SK-N-SH treated with all-trans-retinoic acid at 6 μM for 48 hours (cell line): ENCODE results near the gene EPB42.

ENCODE experiments used
- ATAC-seq: fragments of 200-7000 bp; cut with Tn5 transposase; 3 replicates; pipeline ENCODE4 v1.9.1; 2020; ENCODE audit warnings: mild to moderate bottlenecking, moderate library complexity
- ARNTL ChIP-seq: fragments of 450-650 bp; formaldehyde crosslinking; IDR thresholded peaks from 2 replicates; pipeline ENCODE4 v1.5.0; 2020; ENCODE audit warnings: low read depth, mild to moderate bottlenecking, moderate library complexity, borderline replicate concordance
- BACH2 ChIP-seq: fragments of 250-450 bp; sonication (Bioruptor Pico); IDR thresholded peaks from 2 replicates; pipeline ENCODE4 v1.9.0; 2021; ENCODE audit warnings: mild to moderate bottlenecking, borderline replicate concordance
- CSDC2 ChIP-seq: fragments of 250-450 bp; sonication (Bioruptor Pico); IDR thresholded peaks from 2 replicates; pipeline ENCODE4 v1.5.0; 2020; ENCODE audit warnings: mild to moderate bottlenecking, moderate library complexity
- CSRNP3 ChIP-seq: fragments of 250-450 bp; sonication (Bioruptor Pico); IDR thresholded peaks from 2 replicates; pipeline ENCODE4 v1.5.1; 2021; ENCODE audit warnings: mild to moderate bottlenecking, moderate library complexity
- ESRRG ChIP-seq: fragments of 250-450 bp; sonication (Bioruptor Pico); IDR thresholded peaks from 2 replicates; pipeline ENCODE4 v1.6.1; 2021; ENCODE audit warnings: mild to moderate bottlenecking
- GLIS3 ChIP-seq: fragments of 250-450 bp; sonication (Bioruptor Pico); IDR thresholded peaks from 2 replicates; pipeline ENCODE4 v1.5.0; 2020; ENCODE audit warnings: mild to moderate bottlenecking, moderate library complexity
- ISL1 ChIP-seq: fragments of 250-450 bp; sonication (Bioruptor Pico); IDR thresholded peaks from 2 replicates; pipeline ENCODE4 v2.1.2; 2022; ENCODE audit warnings: mild to moderate bottlenecking, moderate library complexity
- OSR1 ChIP-seq: fragments of 250-450 bp; sonication (Bioruptor Pico); IDR thresholded peaks from 2 replicates; pipeline ENCODE4 v1.8.0; 2022; ENCODE audit warnings: moderate library complexity, mild to moderate bottlenecking, inconsistent platforms
- PATZ1 ChIP-seq: fragments of 250-450 bp; sonication (Bioruptor Pico); IDR thresholded peaks from 2 replicates; pipeline ENCODE4 v1.8.0; 2020; ENCODE audit warnings: mild to moderate bottlenecking, moderate library complexity, borderline replicate concordance
- PPARA ChIP-seq: fragments of 250-450 bp; sonication (Bioruptor Pico); IDR thresholded peaks from 2 replicates; pipeline ENCODE4 v1.5.0; 2020; ENCODE audit warnings: mild to moderate bottlenecking, borderline replicate concordance
- RARB ChIP-seq: fragments of 250-450 bp; sonication (Bioruptor Pico); IDR thresholded peaks from 2 replicates; pipeline ENCODE4 v1.8.0; 2021; ENCODE audit warnings: mild to moderate bottlenecking, moderate library complexity
- SNAI2 ChIP-seq: fragments of 250-450 bp; sonication (Bioruptor Pico); IDR thresholded peaks from 2 replicates; pipeline ENCODE4 v1.5.0; 2020; ENCODE audit warnings: mild to moderate bottlenecking, moderate library complexity
- TCF4 ChIP-seq: fragments of 250-450 bp; sonication (Bioruptor Pico); IDR thresholded peaks from 2 replicates; pipeline ENCODE4 v1.8.0; 2021; ENCODE audit warnings: mild to moderate bottlenecking, moderate library complexity, borderline replicate concordance
- TOX ChIP-seq: fragments of 250-450 bp; sonication (Bioruptor Pico); IDR thresholded peaks from 2 replicates; pipeline ENCODE4 v1.8.0; 2021; ENCODE audit warnings: mild to moderate bottlenecking, moderate library complexity, borderline replicate concordance
- ZC3H10 ChIP-seq: fragments of 250-450 bp; sonication (Bioruptor Pico); IDR thresholded peaks from 2 replicates; pipeline ENCODE4 v1.5.1; 2021; ENCODE audit warnings: mild to moderate bottlenecking, moderate library complexity
- ZFP3 ChIP-seq: fragments of 250-450 bp; sonication (Bioruptor Pico); IDR thresholded peaks from 2 replicates; pipeline ENCODE4 v1.5.0; 2020; ENCODE audit warnings: mild to moderate bottlenecking, moderate library complexity
- ZFP30 ChIP-seq: fragments of 450-650 bp; formaldehyde crosslinking; IDR thresholded peaks from 2 replicates; pipeline ENCODE4 v1.5.0; 2022; ENCODE audit warnings: mild to moderate bottlenecking, moderate library complexity
- ZNF565 ChIP-seq: fragments of 450-650 bp; formaldehyde crosslinking; conservative IDR thresholded peaks from 2 replicates; pipeline ENCODE4 v1.5.0; 2020; ENCODE audit warnings: low read depth, mild to moderate bottlenecking, moderate library complexity
- ZNF70 ChIP-seq: fragments of 450-650 bp; formaldehyde crosslinking; IDR thresholded peaks from 2 replicates; pipeline ENCODE4 v1.5.0; 2020; ENCODE audit warnings: mild to moderate bottlenecking, moderate library complexity
- TF ChIP-seq, protein P1 (sequence below): fragments of 250-450 bp; sonication (Bioruptor Pico); IDR thresholded peaks from 2 replicates; pipeline ENCODE4 v1.5.1; 2020; ENCODE audit warnings: low read depth, mild to moderate bottlenecking, moderate library complexity
- TF ChIP-seq, protein P2 (sequence below): fragments of 250-450 bp; sonication (Bioruptor Pico); IDR thresholded peaks from 2 replicates; pipeline ENCODE4 v1.8.0; 2021; ENCODE audit warnings: low read depth, mild to moderate bottlenecking, moderate library complexity, borderline replicate concordance

Gene EPB42

GRCh38 chr15:43251185-43251870, 30.5 kb upstream of the EPB42 start:
- no peak for TF ChIP-seq ARNTL
- no peak for TF ChIP-seq SNAI2 (CRISPR knock-in tag)
- TF ChIP-seq CSRNP3 (CRISPR knock-in tag) = no peak
- no peak for TF ChIP-seq CSDC2 (CRISPR knock-in tag)
- no peak for TF ChIP-seq ZNF565
- no peak for TF ChIP-seq ZNF70 (CRISPR knock-in tag)
- TF ChIP-seq, protein P1, sequence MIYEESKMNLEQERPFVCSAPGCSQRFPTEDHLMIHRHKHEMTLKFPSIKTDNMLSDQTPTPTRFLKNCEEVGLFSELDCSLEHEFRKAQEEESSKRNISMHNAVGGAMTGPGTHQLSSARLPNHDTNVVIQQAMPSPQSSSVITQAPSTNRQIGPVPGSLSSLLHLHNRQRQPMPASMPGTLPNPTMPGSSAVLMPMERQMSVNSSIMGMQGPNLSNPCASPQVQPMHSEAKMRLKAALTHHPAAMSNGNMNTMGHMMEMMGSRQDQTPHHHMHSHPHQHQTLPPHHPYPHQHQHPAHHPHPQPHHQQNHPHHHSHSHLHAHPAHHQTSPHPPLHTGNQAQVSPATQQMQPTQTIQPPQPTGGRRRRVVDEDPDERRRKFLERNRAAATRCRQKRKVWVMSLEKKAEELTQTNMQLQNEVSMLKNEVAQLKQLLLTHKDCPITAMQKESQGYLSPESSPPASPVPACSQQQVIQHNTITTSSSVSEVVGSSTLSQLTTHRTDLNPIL (CRISPR knock-in tag) = no peak
- no peak for TF ChIP-seq PATZ1 (CRISPR knock-in tag)
- TF ChIP-seq TOX (CRISPR knock-in tag) = no peak
- TF ChIP-seq OSR1 (CRISPR knock-in tag) = no peak
- no peak for TF ChIP-seq ZFP30
- TF ChIP-seq BACH2 (CRISPR knock-in tag) = no peak
- no peak for TF ChIP-seq ESRRG (CRISPR knock-in tag)
- no peak for TF ChIP-seq RARB (CRISPR knock-in tag)
- TF ChIP-seq ZFP3 = no peak
- no peak for TF ChIP-seq TCF4 (CRISPR knock-in tag)
- no peak for TF ChIP-seq GLIS3
- TF ChIP-seq ZC3H10 = no peak
- TF ChIP-seq, protein P2, sequence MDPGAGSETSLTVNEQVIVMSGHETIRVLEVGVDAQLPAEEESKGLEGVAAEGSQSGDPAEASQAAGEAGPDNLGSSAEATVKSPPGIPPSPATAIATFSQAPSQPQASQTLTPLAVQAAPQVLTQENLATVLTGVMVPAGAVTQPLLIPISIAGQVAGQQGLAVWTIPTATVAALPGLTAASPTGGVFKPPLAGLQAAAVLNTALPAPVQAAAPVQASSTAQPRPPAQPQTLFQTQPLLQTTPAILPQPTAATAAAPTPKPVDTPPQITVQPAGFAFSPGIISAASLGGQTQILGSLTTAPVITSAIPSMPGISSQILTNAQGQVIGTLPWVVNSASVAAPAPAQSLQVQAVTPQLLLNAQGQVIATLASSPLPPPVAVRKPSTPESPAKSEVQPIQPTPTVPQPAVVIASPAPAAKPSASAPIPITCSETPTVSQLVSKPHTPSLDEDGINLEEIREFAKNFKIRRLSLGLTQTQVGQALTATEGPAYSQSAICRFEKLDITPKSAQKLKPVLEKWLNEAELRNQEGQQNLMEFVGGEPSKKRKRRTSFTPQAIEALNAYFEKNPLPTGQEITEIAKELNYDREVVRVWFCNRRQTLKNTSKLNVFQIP (CRISPR knock-in tag) = no peak
- ATAC-seq = no peak

DNA sequence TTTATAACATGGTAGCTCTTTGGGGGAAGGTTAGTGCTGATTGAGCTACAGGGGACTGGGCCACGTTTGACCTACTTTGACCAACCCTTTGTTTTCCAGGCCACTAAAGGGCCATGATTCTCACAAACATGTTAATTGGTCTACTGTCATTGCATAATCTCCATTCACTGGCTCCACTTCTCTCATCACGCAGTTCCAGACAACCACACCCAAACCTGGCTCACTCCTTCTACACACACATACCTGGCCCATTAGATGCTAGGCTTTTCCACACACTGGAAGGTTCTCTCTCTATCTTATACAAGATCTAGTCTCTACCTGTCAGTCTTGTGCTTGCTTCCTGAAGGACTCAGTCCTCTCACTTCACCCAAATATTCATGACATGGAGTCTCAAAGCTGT, 30.0 kb upstream of the EPB42 start:
- TF ChIP-seq TOX (CRISPR knock-in tag) (no peak), GLIS3 (no peak), ARNTL (no peak), ZNF565 (no peak), ZC3H10 (no peak), TCF4 (CRISPR knock-in tag) (no peak), ISL1 (CRISPR knock-in tag) (no peak), CSRNP3 (CRISPR knock-in tag) (no peak), SNAI2 (CRISPR knock-in tag) (no peak)
- TF ChIP-seq, all 23 proteins: peak for 0
- ATAC-seq = no peak

DNA sequence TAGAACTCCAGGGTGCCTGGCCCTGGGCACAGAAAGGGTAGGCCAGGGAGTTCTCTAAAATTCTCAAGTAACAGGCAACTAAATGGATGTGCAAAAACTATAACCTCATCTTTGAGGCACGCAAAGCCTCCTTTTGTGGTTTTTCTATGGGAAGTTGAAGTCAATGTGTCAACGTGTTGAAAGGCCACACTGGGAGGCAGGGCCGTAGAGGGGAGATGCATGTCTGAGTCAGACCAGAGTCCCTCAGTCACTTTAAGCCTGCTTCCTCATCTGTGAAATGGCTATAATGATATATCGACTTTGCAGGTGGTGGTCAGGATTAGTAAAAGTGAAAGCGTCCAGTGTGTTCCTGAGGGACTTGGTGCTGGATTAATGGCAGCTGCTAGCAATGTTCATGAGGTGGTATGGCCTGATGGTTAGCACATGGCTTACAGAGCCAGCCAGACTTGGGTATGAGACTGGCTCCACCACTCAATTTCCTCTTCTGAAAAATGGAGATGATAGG, 28.9 kb upstream of the EPB42 start:
- TF ChIP-seq TOX (CRISPR knock-in tag) (no peak), TCF4 (CRISPR knock-in tag) (no peak), ESRRG (CRISPR knock-in tag) (no peak), ARNTL (no peak), OSR1 (CRISPR knock-in tag) (no peak), CSRNP3 (CRISPR knock-in tag) (no peak), ZNF565 (no peak), ZFP3 (no peak), PPARA (CRISPR knock-in tag) (no peak)
- peak; percentile 35; the same call in 1 of the 3 replicates for ATAC-seq
